GM18519 (cell line): ENCODE measurements around the gene MTHFD1L.

ENCODE experiments used
- ATAC-seq: cut with Tn5 transposase; IDR thresholded peaks from one replicate; pipeline ENCODE4 v1.9.1; 2021; ENCODE audit warnings: mild to moderate bottlenecking, moderate library complexity; ENCODE audit not compliant: unreplicated experiment, low FRiP score

The MTHFD1L gene

GRCh38 chr6:150981095-150981494 lies 115.6 kb downstream of the MTHFD1L start:
- ATAC-seq, result peak; percentile 67

- no peak for ATAC-seq
These were observed 116.2 kb downstream of the MTHFD1L start for GRCh38 chr6:150981669-150982068.

GRCh38 chr6:150987371-150987828 lies 121.9 kb downstream of the MTHFD1L start:
- ATAC-seq, result no peak

- no peak for ATAC-seq
These were observed 122.5 kb downstream of the MTHFD1L start for GRCh38 chr6:150987855-150988464.

- ATAC-seq, result no peak
These were observed 126.0 kb downstream of the MTHFD1L start for GRCh38 chr6:150991487-150991886.

- ATAC-seq, result no peak
These were observed 126.8 kb downstream of the MTHFD1L start for GRCh38 chr6:150992262-150992661.

- ATAC-seq, result no peak
These were observed 127.2 kb downstream of the MTHFD1L start for GRCh38 chr6:150992703-150993102.

- no peak for ATAC-seq
These were observed 127.8 kb downstream of the MTHFD1L start for GRCh38 chr6:150993253-150993652.

GRCh38 chr6:150994026-150994425 lies 128.5 kb downstream of the MTHFD1L start:
- ATAC-seq, result no peak

- ATAC-seq, result no peak
These were observed 131.5 kb downstream of the MTHFD1L start for GRCh38 chr6:150996968-150997367.

- ATAC-seq, result no peak
These were observed 133.6 kb downstream of the MTHFD1L start for GRCh38 chr6:150999107-150999506.

- no peak for ATAC-seq
These were observed 134.1 kb downstream of the MTHFD1L start for GRCh38 chr6:150999576-150999975.

- ATAC-seq, result no peak
These were observed 136.0 kb downstream of the MTHFD1L start for GRCh38 chr6:151001387-151002056.

- no peak for ATAC-seq
These were observed 136.6 kb downstream of the MTHFD1L start for GRCh38 chr6:151002057-151002450.

GRCh38 chr6:151002491-151002935 lies 137.0 kb downstream of the MTHFD1L start:
- ATAC-seq, result no peak

GRCh38 chr6:151004383-151005024 lies 139.0 kb downstream of the MTHFD1L start:
- ATAC-seq, result no peak

- no peak for ATAC-seq
These were observed 139.7 kb downstream of the MTHFD1L start for GRCh38 chr6:151005164-151005563.

GRCh38 chr6:151005896-151006632 lies 140.6 kb downstream of the MTHFD1L start:
- no peak for ATAC-seq

GRCh38 chr6:151007076-151007475 lies 141.6 kb downstream of the MTHFD1L start:
- no peak for ATAC-seq

GRCh38 chr6:151007922-151008321 lies 142.4 kb downstream of the MTHFD1L start:
- no peak for ATAC-seq

GRCh38 chr6:151008425-151008824 lies 142.9 kb downstream of the MTHFD1L start:
- no peak for ATAC-seq
